GM18867 (cell line): ENCODE results near the gene CDK5R2.

ENCODE experiments used
- ATAC-seq: cut with Tn5 transposase; IDR thresholded peaks from one replicate; pipeline ENCODE4 v1.9.1; 2021; ENCODE audit warnings: mild to moderate bottlenecking, moderate library complexity; ENCODE audit not compliant: unreplicated experiment

Gene CDK5R2

GRCh38 chr2:218961651-218962570 lies 2.4 kb downstream of the CDK5R2 start:
- no peak for ATAC-seq

- ATAC-seq, result no peak
Observed at GRCh38 chr2:218962859-218963492, 3.5 kb downstream of the CDK5R2 start.

GRCh38 chr2:218963601-218964000 lies 4.1 kb downstream of the CDK5R2 start:
- ATAC-seq, result no peak

GRCh38 chr2:218964041-218964771 lies 4.7 kb downstream of the CDK5R2 start:
- ATAC-seq, result no peak

- ATAC-seq, result no peak
Observed at GRCh38 chr2:218970894-218971293, 11.4 kb downstream of the CDK5R2 start.

- ATAC-seq, result no peak
Observed at GRCh38 chr2:218975060-218975777, 15.8 kb downstream of the CDK5R2 start.

GRCh38 chr2:218979846-218980734 lies 20.6 kb downstream of the CDK5R2 start:
- peak; percentile 88 for ATAC-seq

- ATAC-seq, result no peak
Observed at GRCh38 chr2:218980735-218981389, 21.4 kb downstream of the CDK5R2 start.

GRCh38 chr2:218981390-218981880 lies 22.0 kb downstream of the CDK5R2 start:
- no peak for ATAC-seq

GRCh38 chr2:218981881-218982585 lies 22.6 kb downstream of the CDK5R2 start:
- ATAC-seq, result no peak

- ATAC-seq, result no peak
Observed at GRCh38 chr2:218982586-218983262, 23.3 kb downstream of the CDK5R2 start.

- no peak for ATAC-seq
Observed at GRCh38 chr2:218983263-218983933, 23.9 kb downstream of the CDK5R2 start.

GRCh38 chr2:218983934-218984238 lies 24.4 kb downstream of the CDK5R2 start:
- ATAC-seq, result no peak

- no peak for ATAC-seq
Observed at GRCh38 chr2:218984239-218985020, 25.0 kb downstream of the CDK5R2 start.

- no peak for ATAC-seq
Observed at GRCh38 chr2:218985021-218985324, 25.5 kb downstream of the CDK5R2 start, which contains the start of gene FEV. FEV (minus strand) TSS chr2:218985184; CDS start chr2:218985075, 109 bp downstream.

- no peak for ATAC-seq
Observed at GRCh38 chr2:218985325-218986091, 26.0 kb downstream of the CDK5R2 start.
